IMR-90 (cell line): Measurements from ENCODE around the gene MRS2. TPM values are rescaled to one million over a fixed set of nuclear protein-coding genes. Genes with fewer than 3 reads are reported as not detected.
A peak's percentile ranks its signal among the peaks of the same experiment; 100 is the strongest.

ENCODE experiments used
- ATAC-seq: fragments of 200-7000 bp; cut with Tn5 transposase; 2 replicates; pipeline ENCODE4 v1.9.1; 2020; ENCODE audit warnings: low read depth, mild to moderate bottlenecking, moderate library complexity
- BruUV-seq: library from RNA; stranded (reverse); fragments of 400-500 nt; replicated peaks from 2 replicates; lab custom pipeline; 2021; lab: Mats Ljungman, UMichigan
- CTCF ChIA-PET: fragments of 300-600 bp; formaldehyde crosslinking; extraction: SDS; loops from one replicate; lab custom pipeline; 2021; ENCODE audit warnings: antibody characterized with exemption; lab: Yijun Ruan, JAX
- POLR2A ChIA-PET: fragments of 300-600 bp; sonication (Branson Sonifier 250); formaldehyde crosslinking; loops from one replicate; lab custom pipeline; 2022; ENCODE audit warnings: antibody characterized with exemption; ENCODE audit not compliant: unreplicated experiment; lab: Charles Lee
- DNase-seq: peaks from one replicate; pipeline ENCODE4 v3.0.0; 2013
- H2AFZ ChIP-seq: replicated peaks from 2 replicates; pipeline ENCODE3; 2013; ENCODE audit warnings: low read length, mild to moderate bottlenecking; ENCODE audit not compliant: poor library complexity
- H2AK5ac ChIP-seq: 2 replicates; pipeline ENCODE4 v1.6.1; 2013; ENCODE audit warnings: low read depth, low read length, inconsistent platforms
- H2AK9ac ChIP-seq: replicated peaks from 2 replicates; pipeline ENCODE3; 2013; ENCODE audit warnings: mild to moderate bottlenecking, low read depth, low read length, moderate library complexity; ENCODE audit not compliant: poor library complexity
- H2BK120ac ChIP-seq: 2 replicates; pipeline ENCODE4 v1.6.1; 2013; ENCODE audit warnings: low read depth, low read length, inconsistent platforms
- H2BK15ac ChIP-seq: 3 replicates; pipeline ENCODE4 v1.6.1; 2013; ENCODE audit warnings: low read depth, low read length, inconsistent platforms
- H2BK20ac ChIP-seq: 2 replicates; pipeline ENCODE4 v1.6.1; 2013; ENCODE audit warnings: low read depth, mild to moderate bottlenecking, inconsistent platforms, low read length, moderate library complexity
- H2BK5ac ChIP-seq: 2 replicates; pipeline ENCODE4 v1.6.1; 2013; ENCODE audit warnings: mild to moderate bottlenecking, low read depth, low read length, inconsistent platforms; ENCODE audit not compliant: poor library complexity, severe bottlenecking
- H3K14ac ChIP-seq: replicated peaks from 2 replicates; pipeline ENCODE4 v1.6.1; 2013; ENCODE audit warnings: low read depth, low read length, inconsistent platforms
- H3K18ac ChIP-seq: 2 replicates; pipeline ENCODE4 v1.6.1; 2013; ENCODE audit warnings: low read depth, low read length, control low read depth
- H3K23ac ChIP-seq: 2 replicates; pipeline ENCODE4 v1.6.1; 2013; ENCODE audit warnings: low read depth, low read length, inconsistent platforms
- H3K27ac ChIP-seq: 2 replicates; pipeline ENCODE4 v1.5.1; 2013; ENCODE audit warnings: mild to moderate bottlenecking, control low read depth, low read length; ENCODE audit not compliant: insufficient read depth
- H3K27me3 ChIP-seq: 2 replicates; pipeline ENCODE4 v1.6.1; 2013; ENCODE audit warnings: low read length; ENCODE audit not compliant: control insufficient read depth, insufficient read depth
- H3K36me3 ChIP-seq: 2 replicates; pipeline ENCODE4 v1.6.1; 2013; ENCODE audit warnings: low read length, mixed read lengths; ENCODE audit not compliant: control insufficient read depth, insufficient read depth
- H3K4ac ChIP-seq: 2 replicates; pipeline ENCODE4 v1.6.1; 2013; ENCODE audit warnings: low read depth, low read length, inconsistent platforms
- H3K4me1 ChIP-seq: 2 replicates; pipeline ENCODE4 v1.6.1; 2013; ENCODE audit warnings: low read length, mixed read lengths; ENCODE audit not compliant: control insufficient read depth, insufficient read depth
- H3K4me2 ChIP-seq: 2 replicates; pipeline ENCODE4 v1.6.1; 2013; ENCODE audit warnings: low read depth, mild to moderate bottlenecking, control low read depth, low read length, moderate library complexity
- H3K4me3 ChIP-seq: 2 replicates; pipeline ENCODE4 v1.5.1; 2013; ENCODE audit warnings: low read depth, mild to moderate bottlenecking, control low read depth, low read length, moderate library complexity; ENCODE audit not compliant: insufficient read depth
- H3K56ac ChIP-seq: 2 replicates; pipeline ENCODE4 v1.6.1; 2013; ENCODE audit warnings: low read length, inconsistent platforms; ENCODE audit not compliant: insufficient read depth; ENCODE audit errors: extremely low read depth
- H3K79me1 ChIP-seq, 2 experiments: 2 replicates each; pipeline ENCODE4 v1.6.1; 2013; ENCODE audit warnings: low read length in 2 of 2, inconsistent platforms in 1 of 2, low read depth in 1 of 2
- H3K9ac ChIP-seq: 2 replicates; pipeline ENCODE4 v1.6.1; 2013; ENCODE audit warnings: low read depth, low read length, control low read depth
- H3K9me1 ChIP-seq: 2 replicates; pipeline ENCODE4 v1.6.1; 2013; ENCODE audit warnings: low read length, inconsistent platforms; ENCODE audit not compliant: insufficient read depth
- H3K9me3 ChIP-seq: 2 replicates; pipeline ENCODE4 v1.6.1; 2013; ENCODE audit warnings: low read length; ENCODE audit not compliant: control insufficient read depth, insufficient read depth
- H4K20me1 ChIP-seq: 2 replicates; pipeline ENCODE4 v1.6.1; 2013; ENCODE audit warnings: low read length, inconsistent platforms; ENCODE audit not compliant: insufficient read depth
- H4K5ac ChIP-seq: 2 replicates; pipeline ENCODE4 v1.6.1; 2013; ENCODE audit warnings: mild to moderate bottlenecking, low read depth, low read length, control low read depth
- H4K8ac ChIP-seq, 2 experiments: 2 replicates each; pipeline ENCODE4 v1.6.1; 2013; ENCODE audit warnings: low read depth in 2 of 2, low read length in 2 of 2, control low read depth in 1 of 2, inconsistent platforms in 1 of 2
- H4K91ac ChIP-seq: 2 replicates; pipeline ENCODE4 v1.6.1; 2013; ENCODE audit warnings: low read depth, low read length, inconsistent platforms; ENCODE audit not compliant: insufficient read depth
- BHLHE40 ChIP-seq: fragments of 150-350 bp; IDR thresholded peaks from 2 replicates; pipeline ENCODE4 v1.6.1; 2016; ENCODE audit warnings: mild to moderate bottlenecking, low read depth, low read length
- CEBPB ChIP-seq: IDR thresholded peaks from 2 replicates; pipeline ENCODE4 v1.6.1; 2012; ENCODE audit warnings: low read depth, low read length, improper control_type of control experiment
- CHD1 ChIP-seq: IDR thresholded peaks from 2 replicates; pipeline ENCODE4 v1.6.1; 2012; ENCODE audit warnings: low read depth, low read length, improper control_type of control experiment
- FOS ChIP-seq: fragments of 150-350 bp; IDR thresholded peaks from 2 replicates; pipeline ENCODE4 v1.6.1; 2016; ENCODE audit warnings: low read depth, low read length
- MAFK ChIP-seq: IDR thresholded peaks from 2 replicates; pipeline ENCODE4 v1.6.1; 2012; ENCODE audit warnings: low read depth, low read length, improper control_type of control experiment
- MAZ ChIP-seq: IDR thresholded peaks from 2 replicates; pipeline ENCODE4 v1.6.1; 2012; ENCODE audit warnings: low read depth, mild to moderate bottlenecking, low read length, improper control_type of control experiment, moderate library complexity, borderline replicate concordance
- MXI1 ChIP-seq: IDR thresholded peaks from 2 replicates; pipeline ENCODE4 v1.6.1; 2012; ENCODE audit warnings: low read depth, mild to moderate bottlenecking, low read length, moderate library complexity, borderline replicate concordance
- NFE2L2 ChIP-seq: fragments of 150-350 bp; IDR thresholded peaks from 2 replicates; pipeline ENCODE4 v1.6.1; 2016; ENCODE audit warnings: low read depth, mild to moderate bottlenecking, low read length
- POLR2A ChIP-seq: IDR thresholded peaks from 2 replicates; pipeline ENCODE4 v1.6.1; 2012; ENCODE audit warnings: mild to moderate bottlenecking, low read depth, low read length
- RAD21 ChIP-seq: IDR thresholded peaks from 2 replicates; pipeline ENCODE4 v1.6.1; 2012; ENCODE audit warnings: low read length, improper control_type of control experiment
- RCOR1 ChIP-seq: IDR thresholded peaks from 2 replicates; pipeline ENCODE4 v1.6.1; 2012; ENCODE audit warnings: mild to moderate bottlenecking, low read length, improper control_type of control experiment; ENCODE audit not compliant: insufficient replicate concordance
- RFX5 ChIP-seq: IDR thresholded peaks from 2 replicates; pipeline ENCODE4 v1.8.0; 2012; ENCODE audit warnings: low read depth, mild to moderate bottlenecking, low read length, moderate library complexity
- SMC3 ChIP-seq: fragments of 150-350 bp; IDR thresholded peaks from 2 replicates; pipeline ENCODE4 v1.6.1; 2016; ENCODE audit warnings: low read depth, mild to moderate bottlenecking, antibody characterized with exemption, low read length, moderate library complexity
- WGBS, 2 experiments: methylation state at CpG; one replicate each; pipeline versions ENCODE4 v1.1.5 to v1.1.7; 2013; ENCODE audit warnings: missing lambda C conversion rate in 2 of 2; ENCODE audit not compliant: insufficient read length in 1 of 2; ENCODE audit errors: extremely low coverage in 2 of 2; 5-methylcytosine and 5-hydroxymethylcytosine counted together
- dilution Hi-C: fragments of 300-500 bp; cut with HindIII; formaldehyde crosslinking; loops from one replicate; pipeline ENCODE4 v1.14.3; 2018; ENCODE audit warnings: low sequenced_read_pairs; ENCODE audit not compliant: unreplicated experiment
- in situ Hi-C: fragments of 300-500 bp; cut with MboI; formaldehyde crosslinking; loops from 3 replicates; pipeline ENCODE4 v1.14.3; 2019; ENCODE audit warnings: low sequenced_read_pairs, inconsistent platforms, mixed read lengths
- intact Hi-C: fragments of 100-400 bp; cut with micrococcal nuclease; formaldehyde crosslinking; loops from 2 replicates; pipeline ENCODE4 v1.10.0; 2022
- polyA plus RNA-seq, 3 experiments: library from polyadenylated mRNA; depleted of rRNA; stranded (reverse); fragments of >200 nt; gene quantifications; 2 replicates each; pipeline ENCODE4 v1.2.3, GENCODE V29; 2012; ENCODE audit warnings: low replicate concordance in 1 of 3
- total RNA-seq: library from RNA; depleted of rRNA; stranded (reverse); fragments of >200 nt; gene quantifications from 2 replicates; pipeline ENCODE4 v1.2.3, GENCODE V29; 2012
- TF ChIP-seq, protein P1 (sequence below): conservative IDR thresholded peaks from 2 replicates; pipeline ENCODE4 v1.5.1; 2012; ENCODE audit warnings: mild to moderate bottlenecking, low read depth, low read length, improper control_type of control experiment
- TF ChIP-seq, protein P2 (sequence below): fragments of 150-350 bp; IDR thresholded peaks from 2 replicates; pipeline ENCODE4 v1.6.1; 2016; ENCODE audit warnings: low read depth, mild to moderate bottlenecking, low read length, moderate library complexity, borderline replicate concordance
- TF ChIP-seq, protein P3 (sequence below): fragments of 150-350 bp; IDR thresholded peaks from 2 replicates; pipeline ENCODE4 v1.6.1; 2017; ENCODE audit warnings: mild to moderate bottlenecking, antibody characterized with exemption, low read length, low read depth

Gene MRS2
- total and polyA plus RNA-seq, 2 of the 4 experiments (the other 2 are of a cell fraction) = 8.8 to 11.1 TPM

DNA sequence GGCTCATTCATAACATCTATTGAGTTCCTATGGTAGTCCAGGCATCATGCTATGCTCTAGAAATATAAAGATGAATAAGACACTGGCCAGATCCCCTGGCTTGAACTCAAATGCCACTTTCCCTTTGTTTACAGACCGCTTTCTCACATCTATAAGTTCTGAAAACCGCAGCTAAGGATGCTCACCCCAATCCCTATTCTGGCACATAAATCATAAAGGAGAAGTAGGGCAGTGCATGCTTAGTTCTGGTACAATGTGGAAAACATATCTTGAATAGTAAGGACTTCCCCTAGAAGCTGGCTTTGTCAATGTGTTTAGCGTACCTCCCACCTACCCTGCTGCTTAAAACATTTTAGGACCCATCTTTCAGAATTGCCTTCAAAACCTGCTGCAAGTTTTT lies 26.4 kb downstream of the MRS2 start:
- peaks cover 3% of the 10 kb centered on the region; the same call in 1 of the 2 replicates for H3K4me1 ChIP-seq
- peak overlapping the region; percentile 43; the same call in 1 of the 2 replicates for H2BK20ac ChIP-seq
- H3K27ac ChIP-seq = no peak overlapping the region
- ATAC-seq = no peak
- H2AFZ ChIP-seq = no peak overlapping the region
- H2BK120ac ChIP-seq = peak overlapping the region; percentile 41; the same call in 1 of the 2 replicates
- no peak overlapping the region for H2BK5ac ChIP-seq
- no peak overlapping the region for H3K4me3 ChIP-seq
- H3K4me2 ChIP-seq = no peak overlapping the region
- no CpG with 5 or more reads among the region's 3 CpGs for WGBS, 2 experiments
- H3K79me1 ChIP-seq = no peaks in the 10 kb centered on the region
- no peak for DNase-seq
- peaks cover 4% of the 10 kb centered on the region for H3K9me1 ChIP-seq
- no peak overlapping the region for H2AK5ac ChIP-seq
- H3K27me3 ChIP-seq = no peaks in the 10 kb centered on the region
- H4K5ac ChIP-seq = no peak overlapping the region
- H4K20me1 ChIP-seq = no peaks in the 10 kb centered on the region
- intact Hi-C loops (no loop called here), in situ Hi-C loops (no loop called here), dilution Hi-C loops (no loop called here)
- no peak overlapping the region for H3K4ac ChIP-seq
- no peak overlapping the region for H3K23ac ChIP-seq
- BruUV-seq = no TSS peak
- H4K91ac ChIP-seq = no peak overlapping the region
- H3K56ac ChIP-seq = no peak overlapping the region
- ChIA-PET CTCF (interaction anchor here (1.7 kb wide), 1 partner anchor 92 kb away, joined by 6 read pairs; no protein-coding TSS in a partner anchor), POLR2A (no interaction called here)
- no peaks in the 10 kb centered on the region for H3K9me3 ChIP-seq
- 0 out of 3 replicates have a peak overlapping the region, but pooled peaks have one; percentile 25 for H2BK15ac ChIP-seq
- H4K8ac ChIP-seq = no peak overlapping the region
- H3K9ac ChIP-seq = no peak overlapping the region
- no peak overlapping the region for H3K18ac ChIP-seq
- H3K36me3 ChIP-seq = peaks cover 4% of the 10 kb centered on the region
- no peak for TF ChIP-seq MAZ
- no peak for TF ChIP-seq CEBPB
- no peak for TF ChIP-seq RCOR1
- no peak for TF ChIP-seq MAFK
- no peak for TF ChIP-seq SMC3
- TF ChIP-seq, protein P1, sequence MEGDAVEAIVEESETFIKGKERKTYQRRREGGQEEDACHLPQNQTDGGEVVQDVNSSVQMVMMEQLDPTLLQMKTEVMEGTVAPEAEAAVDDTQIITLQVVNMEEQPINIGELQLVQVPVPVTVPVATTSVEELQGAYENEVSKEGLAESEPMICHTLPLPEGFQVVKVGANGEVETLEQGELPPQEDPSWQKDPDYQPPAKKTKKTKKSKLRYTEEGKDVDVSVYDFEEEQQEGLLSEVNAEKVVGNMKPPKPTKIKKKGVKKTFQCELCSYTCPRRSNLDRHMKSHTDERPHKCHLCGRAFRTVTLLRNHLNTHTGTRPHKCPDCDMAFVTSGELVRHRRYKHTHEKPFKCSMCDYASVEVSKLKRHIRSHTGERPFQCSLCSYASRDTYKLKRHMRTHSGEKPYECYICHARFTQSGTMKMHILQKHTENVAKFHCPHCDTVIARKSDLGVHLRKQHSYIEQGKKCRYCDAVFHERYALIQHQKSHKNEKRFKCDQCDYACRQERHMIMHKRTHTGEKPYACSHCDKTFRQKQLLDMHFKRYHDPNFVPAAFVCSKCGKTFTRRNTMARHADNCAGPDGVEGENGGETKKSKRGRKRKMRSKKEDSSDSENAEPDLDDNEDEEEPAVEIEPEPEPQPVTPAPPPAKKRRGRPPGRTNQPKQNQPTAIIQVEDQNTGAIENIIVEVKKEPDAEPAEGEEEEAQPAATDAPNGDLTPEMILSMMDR = no peak
- no peak for TF ChIP-seq FOS
- TF ChIP-seq BHLHE40 = no peak
- TF ChIP-seq, protein P2, sequence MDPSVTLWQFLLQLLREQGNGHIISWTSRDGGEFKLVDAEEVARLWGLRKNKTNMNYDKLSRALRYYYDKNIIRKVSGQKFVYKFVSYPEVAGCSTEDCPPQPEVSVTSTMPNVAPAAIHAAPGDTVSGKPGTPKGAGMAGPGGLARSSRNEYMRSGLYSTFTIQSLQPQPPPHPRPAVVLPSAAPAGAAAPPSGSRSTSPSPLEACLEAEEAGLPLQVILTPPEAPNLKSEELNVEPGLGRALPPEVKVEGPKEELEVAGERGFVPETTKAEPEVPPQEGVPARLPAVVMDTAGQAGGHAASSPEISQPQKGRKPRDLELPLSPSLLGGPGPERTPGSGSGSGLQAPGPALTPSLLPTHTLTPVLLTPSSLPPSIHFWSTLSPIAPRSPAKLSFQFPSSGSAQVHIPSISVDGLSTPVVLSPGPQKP = no peak
- TF ChIP-seq, protein P3, sequence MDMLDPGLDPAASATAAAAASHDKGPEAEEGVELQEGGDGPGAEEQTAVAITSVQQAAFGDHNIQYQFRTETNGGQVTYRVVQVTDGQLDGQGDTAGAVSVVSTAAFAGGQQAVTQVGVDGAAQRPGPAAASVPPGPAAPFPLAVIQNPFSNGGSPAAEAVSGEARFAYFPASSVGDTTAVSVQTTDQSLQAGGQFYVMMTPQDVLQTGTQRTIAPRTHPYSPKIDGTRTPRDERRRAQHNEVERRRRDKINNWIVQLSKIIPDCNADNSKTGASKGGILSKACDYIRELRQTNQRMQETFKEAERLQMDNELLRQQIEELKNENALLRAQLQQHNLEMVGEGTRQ = no peak
- TF ChIP-seq RFX5 = no peak
- no peak for TF ChIP-seq RAD21
- TF ChIP-seq POLR2A = no peak
- TF ChIP-seq MXI1 = no peak
- no peak for TF ChIP-seq CHD1
- no peak for TF ChIP-seq NFE2L2
- H2AK9ac ChIP-seq = no peak overlapping the region
- no peak overlapping the region for H3K14ac ChIP-seq
